NT2/D1 (cell line): Measurements from ENCODE around the gene GRB14.

ENCODE experiments used
- SUZ12 ChIP-seq: IDR thresholded peaks from 2 replicates; pipeline ENCODE4 v1.6.1; 2011; ENCODE audit not compliant: insufficient read length, insufficient read depth; ENCODE audit errors: extremely low read depth
- YY1 ChIP-seq: IDR thresholded peaks from 2 replicates; pipeline ENCODE4 v1.6.1; 2011; ENCODE audit not compliant: insufficient read length, insufficient read depth
- ZNF274 ChIP-seq: IDR thresholded peaks from 2 replicates; pipeline ENCODE4 v1.6.1; 2011; ENCODE audit warnings: mild to moderate bottlenecking, low read depth, low read length

DNA sequence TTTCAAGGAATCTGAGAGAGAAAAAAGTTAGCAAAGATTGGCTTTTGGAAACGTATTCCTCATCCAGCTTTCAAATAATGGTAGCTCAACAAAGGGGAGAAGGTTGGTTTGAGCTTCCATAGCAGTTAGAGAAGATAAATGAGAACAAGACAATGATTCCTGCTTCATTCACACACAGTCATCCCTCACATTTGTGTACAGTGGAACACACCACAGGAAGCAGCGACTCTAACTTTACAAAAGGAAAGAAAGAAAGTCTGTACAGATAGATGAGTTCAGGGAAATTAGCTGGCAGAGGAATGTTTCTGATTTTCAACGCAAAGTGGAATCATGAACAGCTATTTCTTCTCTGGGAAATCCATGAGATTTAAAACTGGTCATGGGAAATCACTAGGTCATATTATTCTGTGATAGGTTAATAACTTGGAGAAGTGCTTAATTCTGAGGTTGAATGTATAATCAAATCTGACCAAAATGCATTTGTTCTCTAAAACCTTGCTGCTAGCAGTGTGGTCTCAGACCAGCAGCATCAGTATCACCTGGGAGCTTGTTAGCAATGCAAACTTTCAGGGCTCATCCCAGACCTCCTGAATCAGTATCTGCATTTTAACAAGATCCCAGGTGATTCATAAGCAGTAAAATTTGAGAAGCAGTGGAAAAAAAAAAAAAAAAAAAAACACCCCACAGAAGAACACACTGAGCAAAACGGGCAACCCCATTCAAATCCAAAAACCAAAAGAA lies 112.0 kb downstream of the GRB14 start:
- TF ChIP-seq YY1 (no peak), ZNF274 (no peak), SUZ12 (no peak)
